AG04449 (cell line): ENCODE results near the gene NRBF2.

ENCODE experiments used
- CTCF ChIA-PET: fragments of 350-600 bp; formaldehyde crosslinking; extraction: SDS; loops from one replicate; lab custom pipeline; 2021; ENCODE audit warnings: antibody characterized with exemption; lab: Yijun Ruan, JAX
- POLR2A ChIA-PET: fragments of 400-600, 350-600 bp; formaldehyde crosslinking; extraction: SDS; loops from one replicate; lab custom pipeline; 2020; ENCODE audit warnings: antibody characterized with exemption, inconsistent platforms; lab: Yijun Ruan, JAX
- DNase-seq: peaks from one replicate; pipeline ENCODE4 v3.0.0-alpha.2; 2010; ENCODE audit warnings: low read depth, low spot score
- H3K4me3 ChIP-seq: 2 replicates; pipeline ENCODE4 v1.5.1; 2011; ENCODE audit warnings: low read depth, mild to moderate bottlenecking, control low read depth, low read length
- TF ChIP-seq, protein P1 (sequence below): IDR thresholded peaks from one replicate; pipeline ENCODE4 v1.5.1; 2011; ENCODE audit warnings: mild to moderate bottlenecking, moderate library complexity, low read length, control low read depth, inconsistent platforms; ENCODE audit not compliant: insufficient read depth; ENCODE audit errors: missing control alignments

NRBF2 gene

DNA sequence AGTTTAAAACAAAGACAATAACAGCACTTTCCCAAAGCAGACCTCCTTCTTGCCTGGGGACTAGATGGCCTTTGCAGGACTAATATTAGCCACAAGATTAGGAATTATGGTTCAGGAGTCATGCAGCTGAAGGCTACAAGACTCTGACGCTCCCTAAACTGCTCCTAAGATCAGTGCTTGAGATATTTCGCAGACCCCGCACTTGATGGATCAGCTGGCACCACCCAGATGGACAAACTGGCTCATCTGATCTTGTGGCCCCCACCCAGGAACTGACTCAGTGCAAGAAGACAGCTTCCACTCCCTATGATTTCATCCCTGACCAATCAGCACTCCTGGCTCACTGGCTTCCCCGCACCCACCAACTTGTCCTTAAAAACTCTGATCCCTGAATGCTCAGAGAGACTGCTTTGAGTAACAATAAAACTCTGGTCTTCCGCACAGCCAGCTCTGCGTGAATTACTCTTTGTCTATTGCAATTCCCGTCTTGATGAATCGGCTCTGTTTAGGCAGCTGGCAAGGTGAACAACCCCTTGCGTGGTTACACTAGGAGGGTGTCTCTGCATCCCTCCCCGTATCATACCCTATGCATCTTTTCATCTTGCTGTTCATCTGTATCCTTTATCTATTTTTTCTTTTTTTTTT lies 26.9 kb upstream of the NRBF2 start:
- peak overlapping the region; percentile 13 for H3K4me3 ChIP-seq
- no peak for DNase-seq
- ChIA-PET CTCF (interaction anchor here (1.2 to 2.3 kb wide), 2 partner anchors 9 to 51 kb away, joined by 3 to 7 read pairs; no protein-coding TSS in a partner anchor), POLR2A (interaction anchor here (0.7 to 1.6 kb wide), 2 partner anchors 22 to 27 kb away, joined by 5 to 7 read pairs; partner anchors contain the start of gene NRBF2)
- TF ChIP-seq, protein P1, sequence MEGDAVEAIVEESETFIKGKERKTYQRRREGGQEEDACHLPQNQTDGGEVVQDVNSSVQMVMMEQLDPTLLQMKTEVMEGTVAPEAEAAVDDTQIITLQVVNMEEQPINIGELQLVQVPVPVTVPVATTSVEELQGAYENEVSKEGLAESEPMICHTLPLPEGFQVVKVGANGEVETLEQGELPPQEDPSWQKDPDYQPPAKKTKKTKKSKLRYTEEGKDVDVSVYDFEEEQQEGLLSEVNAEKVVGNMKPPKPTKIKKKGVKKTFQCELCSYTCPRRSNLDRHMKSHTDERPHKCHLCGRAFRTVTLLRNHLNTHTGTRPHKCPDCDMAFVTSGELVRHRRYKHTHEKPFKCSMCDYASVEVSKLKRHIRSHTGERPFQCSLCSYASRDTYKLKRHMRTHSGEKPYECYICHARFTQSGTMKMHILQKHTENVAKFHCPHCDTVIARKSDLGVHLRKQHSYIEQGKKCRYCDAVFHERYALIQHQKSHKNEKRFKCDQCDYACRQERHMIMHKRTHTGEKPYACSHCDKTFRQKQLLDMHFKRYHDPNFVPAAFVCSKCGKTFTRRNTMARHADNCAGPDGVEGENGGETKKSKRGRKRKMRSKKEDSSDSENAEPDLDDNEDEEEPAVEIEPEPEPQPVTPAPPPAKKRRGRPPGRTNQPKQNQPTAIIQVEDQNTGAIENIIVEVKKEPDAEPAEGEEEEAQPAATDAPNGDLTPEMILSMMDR = no peak

DNA sequence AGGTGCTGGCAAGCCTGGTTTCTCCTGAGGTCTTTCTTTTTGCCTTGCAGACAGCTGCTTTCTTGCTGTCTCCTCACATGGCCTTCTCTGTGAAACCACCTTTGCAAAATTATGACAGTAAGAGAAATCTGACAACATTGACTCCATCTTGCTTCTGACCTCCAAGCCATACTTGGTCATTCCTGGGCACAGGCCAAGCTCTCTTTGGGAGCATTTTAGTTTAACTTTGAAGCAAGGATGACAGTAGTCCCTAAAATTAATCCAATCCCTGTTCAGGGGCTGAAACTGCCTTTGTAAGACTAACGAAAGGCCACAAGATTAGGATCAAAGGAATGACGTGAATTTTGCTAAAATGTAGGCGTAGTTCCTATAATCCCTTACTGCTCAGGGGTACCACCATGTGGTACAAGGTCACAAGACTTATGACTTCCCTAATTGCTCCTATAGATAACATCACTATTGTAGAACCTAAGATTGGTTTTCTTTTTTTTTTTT lies 25.1 kb upstream of the NRBF2 start:
- DNase-seq = no peak
- ChIA-PET CTCF (interaction anchor here (1.6 kb wide), 1 partner anchor 497 kb away, joined by 4 read pairs; no protein-coding TSS in a partner anchor), POLR2A (no interaction called here)
- TF ChIP-seq, protein P1 = no peak
- H3K4me3 ChIP-seq = no peak overlapping the region

GRCh38 chr10:63110940-63111339 lies 22.2 kb upstream of the NRBF2 start:
- CTCF ChIA-PET = no interaction called here
- no peak overlapping the region for H3K4me3 ChIP-seq
- POLR2A ChIA-PET = no interaction called here
- DNase-seq = no peak
- TF ChIP-seq, protein P1 = no peak

DNA sequence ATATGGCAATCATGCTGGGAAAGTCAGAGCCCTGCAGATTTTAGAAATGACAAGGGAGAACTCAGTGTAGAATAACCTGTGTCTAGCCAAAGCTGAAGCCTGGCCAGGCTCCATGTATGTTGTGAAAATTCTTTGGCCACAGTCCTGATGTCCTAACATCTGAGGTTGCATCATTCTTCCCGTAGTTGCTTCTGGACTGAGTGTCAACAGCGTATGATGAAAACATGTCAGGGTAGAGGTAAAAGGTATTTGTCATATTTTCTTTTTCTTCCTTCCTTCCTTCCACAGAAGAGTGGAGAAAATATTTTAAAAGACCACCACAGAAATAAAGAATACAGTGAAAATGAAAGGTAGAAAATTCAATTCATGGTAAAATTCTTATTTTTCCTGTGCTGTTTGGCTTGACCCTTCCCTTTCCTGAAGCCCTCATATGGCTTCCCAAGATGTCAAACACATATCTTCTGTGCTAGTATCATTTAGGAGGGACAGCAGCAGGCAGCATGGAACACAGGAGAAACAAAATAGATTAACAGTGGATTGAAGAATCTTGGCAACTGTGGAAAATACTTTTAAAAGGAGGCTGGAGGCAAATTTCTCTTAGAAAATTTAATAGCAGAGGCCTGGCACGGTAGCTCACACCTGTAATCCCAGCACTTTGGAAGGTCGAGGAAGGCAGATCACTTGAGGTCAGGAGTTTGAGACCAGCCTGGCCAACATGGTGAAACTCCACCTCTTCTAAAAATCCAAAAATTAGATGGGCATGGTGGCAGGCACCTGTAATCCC lies 18.9 kb upstream of the NRBF2 start:
- POLR2A ChIA-PET = no interaction called here
- DNase-seq = peak; percentile 66
- no peak overlapping the region for H3K4me3 ChIP-seq
- TF ChIP-seq, protein P1 = no peak
- CTCF ChIA-PET = no interaction called here

DNA sequence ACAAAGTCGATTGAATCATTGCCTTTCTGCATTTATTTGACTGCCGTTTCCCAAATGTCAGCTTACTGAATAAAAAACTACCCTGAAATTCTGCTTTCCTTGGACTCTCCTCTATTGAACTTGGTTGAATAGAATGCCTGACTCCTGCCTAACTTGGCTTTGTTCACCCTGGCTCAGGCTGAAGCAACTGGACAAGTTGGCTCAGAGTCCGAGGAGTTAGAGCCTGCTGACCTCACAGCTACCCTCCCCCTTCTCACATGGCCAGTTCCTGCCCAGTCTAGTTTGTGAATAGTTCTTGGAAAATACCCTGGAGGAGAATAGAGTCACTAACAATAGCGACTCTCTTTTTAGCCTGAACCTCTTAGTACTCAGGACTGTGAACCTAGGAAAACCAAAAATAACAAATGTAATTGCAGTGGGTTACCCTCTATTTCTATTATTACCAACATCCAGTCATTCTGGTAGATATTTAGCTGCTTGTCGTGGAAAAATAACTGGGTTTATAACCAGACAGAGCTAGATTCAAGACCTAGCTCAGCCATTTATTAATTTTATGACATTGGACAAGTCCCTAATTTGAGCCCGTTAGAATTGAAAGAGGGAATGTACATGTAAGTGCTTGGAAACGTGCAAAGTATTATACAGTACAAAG lies 17.3 kb upstream of the NRBF2 start:
- POLR2A ChIA-PET = no interaction called here
- CTCF ChIA-PET = no interaction called here
- no peak overlapping the region for H3K4me3 ChIP-seq
- TF ChIP-seq, protein P1 = no peak
- DNase-seq = no peak
